Gastrocnemius medialis (tissue), 4 donors: ENCODE data around the gene WASHC3. TPM values are rescaled to one million over a fixed set of nuclear protein-coding genes. Genes with fewer than 3 reads are reported as not detected.

ENCODE experiments used
- ATAC-seq, 2 donors: fragments of 150-250 bp; one replicate each; pipeline ENCODE4 v1.9.1; 2016
- DNase-seq, 2 donors: peaks; one replicate each; pipeline ENCODE4 v3.0.0-alpha.2; 2019
- H3K27ac ChIP-seq, 4 donors: fragments of 200-600 bp; sonication (generic); 1 replicate in 1 of 4; 2 replicates in 3 of 4; pipeline ENCODE4 v1.5.1; 2016 to 2018; ENCODE audit warnings: mild to moderate bottlenecking in 2 of 4, moderate library complexity in 1 of 4
- H3K27me3 ChIP-seq, 3 donors: fragments of 200-600 bp; sonication (generic) in 2 of 3; 1 replicate in 1 of 3; 2 replicates in 2 of 3; pipeline versions ENCODE4 v1.5.1 to v1.6.0; 2016 to 2019; ENCODE audit warnings: mild to moderate bottlenecking in 1 of 3, moderate library complexity in 1 of 3
- H3K36me3 ChIP-seq, 2 donors: fragments of 200-600 bp; sonication (generic) in 1 of 2; one replicate each; pipeline ENCODE4 v1.5.1; 2017 to 2018
- H3K4me1 ChIP-seq, 2 donors: fragments of 200-600 bp; sonication (generic) in 1 of 2; one replicate each; pipeline ENCODE4 v1.5.1; 2016 to 2017; ENCODE audit warnings: mild to moderate bottlenecking in 2 of 2
- H3K4me3 ChIP-seq, 4 donors: fragments of 200-600 bp; sonication (generic) in 3 of 4; 1 replicate in 1 of 4; 2 replicates in 3 of 4; pipeline ENCODE4 v1.5.1; 2016 to 2019; ENCODE audit warnings: mild to moderate bottlenecking in 2 of 4
- H3K9me3 ChIP-seq, 3 donors: fragments of 200-600 bp; sonication (generic) in 2 of 3; 1 replicate in 1 of 3; 2 replicates in 2 of 3; pipeline ENCODE4 v1.5.1; 2016 to 2019
- CTCF ChIP-seq, 5 experiments: fragments of 450-650 bp in 3 of 5; fragments of 200-600 bp in 2 of 5; sonication (generic) in 2 of 5; IDR thresholded peaks in 4 of 5; conservative IDR thresholded peaks in 1 of 5; 1 replicate in 4 of 5; 2 replicates in 1 of 5; pipeline ENCODE4 v1.5.1; 2016 to 2019; ENCODE audit warnings: antibody characterized with exemption in 5 of 5, mild to moderate bottlenecking in 3 of 5, moderate library complexity in 3 of 5
- POLR2A ChIP-seq, 2 donors: fragments of 450-650 bp; IDR thresholded peaks; one replicate each; pipeline ENCODE4 v1.6.1; 2017; ENCODE audit warnings: antibody characterized with exemption in 2 of 2, mild to moderate bottlenecking in 2 of 2, moderate library complexity in 2 of 2
- in situ Hi-C, 4 donors: fragments of 200-750 bp; cut with MboI; loops; one replicate each; pipeline versions ENCODE4 v1.15.0 to v1.8.0; 2017; ENCODE audit warnings: low sequenced_read_pairs in 4 of 4
- intact Hi-C: fragments of 100-400 bp; cut with DNase I; formaldehyde crosslinking; loops from one replicate; pipeline ENCODE4 v1.15.1; 2023; ENCODE audit warnings: low total_unique reads
- total RNA-seq, 4 donors: library from RNA; depleted of rRNA; stranded (reverse); fragments of >200 nt; gene quantifications; one replicate each; pipeline versions ENCODE4 v1.1.0 to v1.2.3, GENCODE V29; 2016

The WASHC3 gene
- 10 to 100 TPM; 44.2 to 81.8 (median 62.2) TPM for total RNA-seq

GRCh38 chr12:102061560-102062418, at the start of gene WASHC3:
WASHC3 (minus strand) TSS chr12:102061991; CDS start chr12:102061962, 29 bp downstream.
- no peaks in the 10 kb centered on the region for H3K9me3 ChIP-seq
- DNase-seq, result peak; percentile 92 to 93
- H3K36me3 ChIP-seq, result peaks cover 0 to 20% of the 10 kb centered on the region in 2 donors
- in situ Hi-C loops (no loop called here), intact Hi-C loops (loop anchor here (1.0 to 2.0 kb wide), 2 partner anchors 59 to 121 kb away; partner anchors contain the start of genes NUP37 and PARPBP)
- TF ChIP-seq CTCF (IDR thresholded peaks at IDR 0.05 in 4 of 5, conservative IDR thresholded peaks at IDR 0.05 in 1 of 5), result no peak
- peak; percentile 74 to 78 for TF ChIP-seq POLR2A (IDR thresholded peaks at IDR 0.05)
- peaks cover 0 to 8% of the 10 kb centered on the region in 2 donors for H3K4me1 ChIP-seq
- H3K27me3 ChIP-seq, result no peaks in the 10 kb centered on the region
- peak; percentile 97 to 98 for ATAC-seq
- peak within 1 kb of the TSS; percentile 88 to 95 (median 91) for H3K4me3 ChIP-seq
- peak within 1 kb of the TSS; percentile 88 to 93 (median 90) for H3K27ac ChIP-seq

- Histone ChIP-seq H3K9me3 (no peaks in the 10 kb centered on the region), H3K36me3 (peaks cover 0 to 49% of the 10 kb centered on the region in 2 donors), H3K27me3 (no peaks in the 10 kb centered on the region), H3K4me3 (no peak overlapping the region), H3K27ac (no peak overlapping the region), H3K4me1 (no peaks in the 10 kb centered on the region)
- no peak for DNase-seq
- no peak for ATAC-seq
- intact Hi-C loops (loop anchor here (10.0 kb wide), 1 partner anchor 654 kb away; no protein-coding TSS in a partner anchor), in situ Hi-C loops (no loop called here)
- TF ChIP-seq CTCF (IDR thresholded peaks at IDR 0.05 in 4 of 5, conservative IDR thresholded peaks at IDR 0.05 in 1 of 5), result no peak
These were observed 49.0 kb upstream of the WASHC3 start for GRCh38 chr12:102110782-102111181.

GRCh38 chr12:102107970-102108369, 46.2 kb upstream of the WASHC3 start:
- Histone ChIP-seq H3K27ac (no peak overlapping the region), H3K4me3 (no peak overlapping the region), H3K27me3 (no peaks in the 10 kb centered on the region), H3K4me1 (no peaks in the 10 kb centered on the region), H3K36me3 (peaks cover 0 to 41% of the 10 kb centered on the region in 2 donors), H3K9me3 (no peaks in the 10 kb centered on the region)
- TF ChIP-seq POLR2A (IDR thresholded peaks at IDR 0.05), result no peak
- no peak for TF ChIP-seq CTCF (IDR thresholded peaks at IDR 0.05 in 4 of 5, conservative IDR thresholded peaks at IDR 0.05 in 1 of 5)
- ATAC-seq (no peak), DNase-seq (no peak)
- in situ Hi-C loops (no loop called here), intact Hi-C loops (no loop called here)

- H3K9me3 ChIP-seq, result no peaks in the 10 kb centered on the region
- no peaks in the 10 kb centered on the region for H3K27me3 ChIP-seq
- no peaks in the 10 kb centered on the region for H3K4me1 ChIP-seq
- no peak overlapping the region for H3K4me3 ChIP-seq
- DNase-seq, result no peak
- intact Hi-C loops, result no loop called here
- peaks cover 0 to 37% of the 10 kb centered on the region in 2 donors for H3K36me3 ChIP-seq
- no peak for TF ChIP-seq POLR2A (IDR thresholded peaks at IDR 0.05)
- ATAC-seq, result no peak
- in situ Hi-C loops, result no loop called here
- no peak overlapping the region for H3K27ac ChIP-seq
These were observed 45.1 kb upstream of the WASHC3 start for GRCh38 chr12:102106905-102107304.

GRCh38 chr12:102096855-102097254, 35.1 kb upstream of the WASHC3 start:
- Histone ChIP-seq H3K4me1 (peaks cover 0 to 25% of the 10 kb centered on the region in 2 donors), H3K36me3 (peaks cover 0 to 15% of the 10 kb centered on the region in 2 donors), H3K9me3 (no peaks in the 10 kb centered on the region), H3K4me3 (no peak overlapping the region), H3K27ac (no peak overlapping the region), H3K27me3 (no peaks in the 10 kb centered on the region)
- TF ChIP-seq CTCF (IDR thresholded peaks at IDR 0.05 in 4 of 5, conservative IDR thresholded peaks at IDR 0.05 in 1 of 5) (no peak), POLR2A (IDR thresholded peaks at IDR 0.05) (no peak)
- DNase-seq, result no peak
- intact Hi-C loops (no loop called here), in situ Hi-C loops (no loop called here)
- no peak for ATAC-seq
